Measurements from ENCODE around the gene KLHL29. TPM values are rescaled to one million over a fixed set of nuclear protein-coding genes. Genes with fewer than 3 reads are reported as not detected.

KLHL29 gene
- total RNA-seq, 1 experiment from 2014 or later, result 12.2 TPM

- intact Hi-C loops (cut with micrococcal nuclease; ENCODE audit: unreplicated experiment), result no loop called here
- Histone ChIP-seq H3K27me3 (replicated peaks; ENCODE audit: insufficient read depth, low read depth, low read length, poor library complexity) (no peaks in the 10 kb centered on the region), H3K4me1 (ENCODE audit: insufficient read depth, low read length, poor library complexity, severe bottlenecking) (peaks cover 9% of the 10 kb centered on the region), H3K9me3 (ENCODE audit: low read depth, low read length, poor library complexity, severe bottlenecking) (peaks cover 3% of the 10 kb centered on the region), H3K4me3 (ENCODE audit: low read depth, low read length, poor library complexity, severe bottlenecking) (no peak overlapping the region), H3K36me3 (ENCODE audit: insufficient read depth, low read length, poor library complexity, severe bottlenecking) (no peaks in the 10 kb centered on the region), H3K27ac (ENCODE audit: low read depth, low read length, poor library complexity, severe bottlenecking) (no peak overlapping the region)
- no peak for DNase-seq (ENCODE audit: low spot score)
- ChIA-PET CTCF (interaction anchor here (0.6 kb wide), 1 partner anchor 79 kb away, joined by 4 read pairs; no protein-coding TSS in a partner anchor), POLR2A (ENCODE audit: low non-redundant PET) (no interaction called here)
- TF ChIP-seq CTCF (conservative IDR thresholded peaks at IDR 0.05; ENCODE audit: low read depth, low read length), result no peak
- TF ChIP-seq EZH2 (IDR thresholded peaks at IDR 0.05; ENCODE audit: borderline replicate concordance, low read depth, low read length, poor library complexity, severe bottlenecking), result no peak
- no TSS peak for BruUV-seq (replicated peaks)
These were observed 235.0 kb downstream of the KLHL29 start for GRCh38 chr2:23619941-23620340.

GRCh38 chr2:23620841-23621341, 235.9 kb downstream of the KLHL29 start:
- TF ChIP-seq EZH2 (IDR thresholded peaks at IDR 0.05; ENCODE audit: borderline replicate concordance, low read depth, low read length, poor library complexity, severe bottlenecking), result no peak
- TF ChIP-seq CTCF (conservative IDR thresholded peaks at IDR 0.05; ENCODE audit: low read depth, low read length), result no peak
- no TSS peak for BruUV-seq (replicated peaks)
- peaks cover 3% of the 10 kb centered on the region for H3K9me3 ChIP-seq (ENCODE audit: low read depth, low read length, poor library complexity, severe bottlenecking)
- H3K36me3 ChIP-seq (ENCODE audit: insufficient read depth, low read length, poor library complexity, severe bottlenecking), result no peaks in the 10 kb centered on the region
- peaks cover 9% of the 10 kb centered on the region for H3K4me1 ChIP-seq (ENCODE audit: insufficient read depth, low read length, poor library complexity, severe bottlenecking)
- ChIA-PET POLR2A (ENCODE audit: low non-redundant PET) (no interaction called here), CTCF (no interaction called here)
- DNase-seq (ENCODE audit: low spot score), result peak; percentile 74
- no peak overlapping the region for H3K4me3 ChIP-seq (ENCODE audit: low read depth, low read length, poor library complexity, severe bottlenecking)
- no peaks in the 10 kb centered on the region for H3K27me3 ChIP-seq (replicated peaks; ENCODE audit: insufficient read depth, low read depth, low read length, poor library complexity)
- intact Hi-C loops (cut with micrococcal nuclease; ENCODE audit: unreplicated experiment), result no loop called here
- H3K27ac ChIP-seq (ENCODE audit: low read depth, low read length, poor library complexity, severe bottlenecking), result peak overlapping the region; percentile 16

DNA sequence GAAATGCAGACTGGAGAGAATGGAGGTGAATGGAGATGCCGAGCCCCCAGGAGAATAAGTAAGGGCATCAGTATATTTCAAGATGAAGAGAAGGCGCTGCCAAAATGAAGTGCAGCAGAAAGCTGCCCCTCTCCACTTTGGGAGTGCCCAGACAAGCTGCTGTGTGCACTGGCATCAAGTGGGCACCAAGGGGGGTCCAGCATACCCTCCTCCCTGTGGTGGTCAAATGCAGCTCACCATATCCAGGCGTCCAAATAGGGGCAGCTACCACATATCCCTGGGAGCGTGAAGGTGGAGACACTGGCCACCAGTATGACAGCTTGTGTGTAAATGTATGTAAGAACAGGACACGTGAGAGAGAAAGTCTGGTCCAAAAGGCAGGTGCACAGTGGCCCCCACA, 236.6 kb downstream of the KLHL29 start:
- POLR2A ChIA-PET (ENCODE audit: low non-redundant PET), result no interaction called here
- H3K36me3 ChIP-seq (ENCODE audit: insufficient read depth, low read length, poor library complexity, severe bottlenecking), result no peaks in the 10 kb centered on the region
- H3K9me3 ChIP-seq (ENCODE audit: low read depth, low read length, poor library complexity, severe bottlenecking), result peaks cover 3% of the 10 kb centered on the region
- no TSS peak for BruUV-seq (replicated peaks)
- intact Hi-C loops (cut with micrococcal nuclease; ENCODE audit: unreplicated experiment), result no loop called here
- H3K27ac ChIP-seq (ENCODE audit: low read depth, low read length, poor library complexity, severe bottlenecking), result peak overlapping the region; percentile 16
- no peak for DNase-seq (ENCODE audit: low spot score)
- peaks cover 9% of the 10 kb centered on the region for H3K4me1 ChIP-seq (ENCODE audit: insufficient read depth, low read length, poor library complexity, severe bottlenecking)
- CTCF ChIA-PET, result no interaction called here
- H3K27me3 ChIP-seq (replicated peaks; ENCODE audit: insufficient read depth, low read depth, low read length, poor library complexity), result no peaks in the 10 kb centered on the region
- no peak for TF ChIP-seq CTCF (conservative IDR thresholded peaks at IDR 0.05; ENCODE audit: low read depth, low read length)
- no peak for TF ChIP-seq EZH2 (IDR thresholded peaks at IDR 0.05; ENCODE audit: borderline replicate concordance, low read depth, low read length, poor library complexity, severe bottlenecking)
- no peak overlapping the region for H3K4me3 ChIP-seq (ENCODE audit: low read depth, low read length, poor library complexity, severe bottlenecking)
